ENCODE measurements around the gene INPP5A. TPM values are rescaled to one million over a fixed set of nuclear protein-coding genes. Genes with fewer than 3 reads are reported as not detected.

INPP5A gene
- polyA plus RNA-seq, 4 donors = 21.1 to 25.0 (median 22.8) TPM

DNA sequence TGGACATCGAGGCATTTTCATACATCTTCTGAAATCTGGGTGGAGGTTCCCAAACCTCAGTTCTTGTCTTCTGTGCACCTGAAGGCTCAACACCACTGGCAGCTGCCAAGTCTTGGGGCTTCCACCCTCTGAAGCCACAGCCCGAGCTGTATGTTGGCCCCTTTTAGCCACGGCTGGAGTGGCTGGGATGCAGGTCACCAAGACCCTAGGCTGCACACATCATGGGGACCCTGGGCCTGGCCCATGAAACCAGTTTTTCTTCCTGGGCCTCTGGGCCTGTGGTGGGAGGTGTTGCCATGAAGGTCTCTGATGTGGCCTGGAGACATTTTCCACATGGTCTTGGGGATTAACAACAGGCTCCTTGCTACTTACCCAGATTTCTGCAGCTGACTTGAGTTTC is 62.1 kb downstream of the INPP5A start:
- H3K9me3 ChIP-seq (ENCODE audit: control insufficient read depth in 2 of 2, insufficient read depth in 1 of 2, low read depth in 1 of 2, low read length in 1 of 2) = peaks cover 0 to 24% of the 10 kb centered on the region in 2 donors
- DNase-seq (no peak), FAIRE-seq (no peak)
- H3K4me1 ChIP-seq (ENCODE audit: control insufficient read depth in 3 of 3, insufficient read depth in 2 of 3, low read depth in 1 of 3, low read length in 2 of 3) = peaks cover 0 to 12% (median 6%) of the 10 kb centered on the region in 3 donors
- H3K27me3 ChIP-seq (ENCODE audit: control insufficient read depth in 3 of 3, insufficient read depth in 3 of 3, low read length in 3 of 3) = no peaks in the 10 kb centered on the region
- peak overlapping the region in 1 of 3 donors; percentile 74 for H3K27ac ChIP-seq (ENCODE audit: low read depth in 1 of 3, low read length in 2 of 3)
- WGBS, 3 donors = 94 to 98% (median 95%) methylated on average over 3 of the region's 3 CpGs
- no peaks in the 10 kb centered on the region for H3K36me3 ChIP-seq (ENCODE audit: control insufficient read depth in 3 of 3, insufficient read depth in 2 of 3, low read depth in 1 of 3, low read length in 3 of 3)
- H3K4me3 ChIP-seq (ENCODE audit: low read depth in 1 of 3, low read length in 3 of 3) = no peak overlapping the region

DNA sequence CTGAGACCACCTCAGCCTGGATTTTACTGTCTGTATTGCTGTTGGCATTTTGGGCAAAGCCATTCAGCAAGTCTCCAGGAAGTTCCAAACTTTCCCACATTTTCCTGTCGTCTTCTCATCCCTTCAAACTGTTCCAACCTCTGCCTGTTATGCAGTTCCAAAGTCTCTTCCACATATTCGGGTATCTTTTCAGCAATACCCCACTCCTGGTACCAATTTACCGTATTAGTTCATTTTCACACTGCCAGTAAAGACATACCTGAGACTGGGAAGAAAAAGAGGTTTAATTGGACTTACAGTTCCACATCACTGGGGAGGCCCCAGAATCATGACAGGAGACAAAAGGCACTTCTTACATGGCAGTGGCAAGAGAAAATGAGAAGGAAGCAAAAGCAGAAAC is 62.8 kb downstream of the INPP5A start:
- Histone ChIP-seq H3K27me3 (ENCODE audit: control insufficient read depth in 3 of 3, insufficient read depth in 3 of 3, low read length in 3 of 3) (no peaks in the 10 kb centered on the region), H3K4me1 (ENCODE audit: control insufficient read depth in 3 of 3, insufficient read depth in 2 of 3, low read depth in 1 of 3, low read length in 2 of 3) (peaks cover 0 to 12% (median 4%) of the 10 kb centered on the region in 3 donors), H3K27ac (ENCODE audit: low read depth in 1 of 3, low read length in 2 of 3) (no peak overlapping the region), H3K36me3 (ENCODE audit: control insufficient read depth in 3 of 3, insufficient read depth in 2 of 3, low read depth in 1 of 3, low read length in 3 of 3) (no peaks in the 10 kb centered on the region), H3K4me3 (ENCODE audit: low read depth in 1 of 3, low read length in 3 of 3) (no peak overlapping the region), H3K9me3 (ENCODE audit: control insufficient read depth in 2 of 2, insufficient read depth in 1 of 2, low read depth in 1 of 2, low read length in 1 of 2) (peaks cover 0 to 24% of the 10 kb centered on the region in 2 donors)
- 93 to 98% (median 95%) methylated on average over 3 of the region's 3 CpGs for WGBS, 3 donors
- DNase-seq (no peak), FAIRE-seq (no peak)

DNA sequence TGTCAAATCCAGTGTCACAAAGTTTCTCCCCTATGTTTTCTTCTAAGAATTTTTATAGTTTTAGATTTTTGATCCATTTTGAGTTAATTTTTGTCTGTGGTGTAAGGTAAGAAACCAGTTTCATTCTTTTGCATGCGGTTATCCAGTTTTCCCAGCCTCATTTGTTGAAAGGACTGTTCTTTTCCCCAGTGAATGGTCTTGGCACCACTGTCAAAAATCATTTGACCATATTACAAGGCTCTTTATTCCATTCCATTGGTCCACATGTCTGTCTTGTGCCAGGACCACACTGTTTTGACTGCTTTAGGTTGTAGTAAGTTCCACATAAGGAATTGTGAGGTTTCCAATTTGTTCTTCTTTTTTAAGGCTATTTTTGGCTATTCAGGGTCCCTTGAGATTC is 64.0 kb downstream of the INPP5A start:
- FAIRE-seq = no peak
- no peak overlapping the region for H3K27ac ChIP-seq (ENCODE audit: low read depth in 1 of 3, low read length in 2 of 3)
- H3K36me3 ChIP-seq (ENCODE audit: control insufficient read depth in 3 of 3, insufficient read depth in 2 of 3, low read depth in 1 of 3, low read length in 3 of 3) = no peaks in the 10 kb centered on the region
- DNase-seq = no peak
- H3K27me3 ChIP-seq (ENCODE audit: control insufficient read depth in 3 of 3, insufficient read depth in 3 of 3, low read length in 3 of 3) = no peaks in the 10 kb centered on the region
- WGBS, 3 donors = 97 to 100% (median 97%) methylated on average over 1 of the region's 1 CpG
- H3K9me3 ChIP-seq (ENCODE audit: control insufficient read depth in 2 of 2, insufficient read depth in 1 of 2, low read depth in 1 of 2, low read length in 1 of 2) = peaks cover 0 to 24% of the 10 kb centered on the region in 2 donors
- H3K4me1 ChIP-seq (ENCODE audit: control insufficient read depth in 3 of 3, insufficient read depth in 2 of 3, low read depth in 1 of 3, low read length in 2 of 3) = peaks cover 0 to 12% (median 4%) of the 10 kb centered on the region in 3 donors
- no peak overlapping the region for H3K4me3 ChIP-seq (ENCODE audit: low read depth in 1 of 3, low read length in 3 of 3)

DNA sequence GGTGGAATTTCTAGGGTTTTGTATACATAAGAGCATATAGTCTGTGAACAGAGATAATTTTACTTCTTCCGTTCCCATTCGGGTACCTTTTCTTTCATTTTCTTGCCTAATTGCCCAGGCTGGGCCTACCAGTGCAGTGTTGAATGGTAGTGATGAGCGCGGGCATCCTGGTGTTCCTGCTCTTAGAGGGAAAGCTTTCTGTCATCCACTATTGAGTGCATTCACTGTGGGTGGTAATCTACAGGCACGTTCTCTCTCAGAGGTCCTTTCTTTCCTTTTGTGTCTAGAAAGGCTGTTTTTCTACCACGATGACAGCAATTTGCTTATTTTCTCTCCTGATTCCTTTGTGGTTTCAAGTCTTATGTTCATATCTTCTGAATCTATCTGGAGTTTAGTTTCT is 65.0 kb downstream of the INPP5A start:
- H3K27me3 ChIP-seq (ENCODE audit: control insufficient read depth in 3 of 3, insufficient read depth in 3 of 3, low read length in 3 of 3) = no peaks in the 10 kb centered on the region
- H3K27ac ChIP-seq (ENCODE audit: low read depth in 1 of 3, low read length in 2 of 3) = no peak overlapping the region
- WGBS, 3 donors = 79 to 91% (median 82%) methylated on average over 6 of the region's 6 CpGs
- DNase-seq (no peak), FAIRE-seq (no peak)
- H3K9me3 ChIP-seq (ENCODE audit: control insufficient read depth in 2 of 2, insufficient read depth in 1 of 2, low read depth in 1 of 2, low read length in 1 of 2) = peaks cover 0 to 24% of the 10 kb centered on the region in 2 donors
- H3K4me3 ChIP-seq (ENCODE audit: low read depth in 1 of 3, low read length in 3 of 3) = no peak overlapping the region
- peaks cover 0 to 2% (median 0%) of the 10 kb centered on the region in 3 donors for H3K36me3 ChIP-seq (ENCODE audit: control insufficient read depth in 3 of 3, insufficient read depth in 2 of 3, low read depth in 1 of 3, low read length in 3 of 3)
- peaks cover 0 to 15% (median 2%) of the 10 kb centered on the region in 3 donors for H3K4me1 ChIP-seq (ENCODE audit: control insufficient read depth in 3 of 3, insufficient read depth in 2 of 3, low read depth in 1 of 3, low read length in 2 of 3)

DNA sequence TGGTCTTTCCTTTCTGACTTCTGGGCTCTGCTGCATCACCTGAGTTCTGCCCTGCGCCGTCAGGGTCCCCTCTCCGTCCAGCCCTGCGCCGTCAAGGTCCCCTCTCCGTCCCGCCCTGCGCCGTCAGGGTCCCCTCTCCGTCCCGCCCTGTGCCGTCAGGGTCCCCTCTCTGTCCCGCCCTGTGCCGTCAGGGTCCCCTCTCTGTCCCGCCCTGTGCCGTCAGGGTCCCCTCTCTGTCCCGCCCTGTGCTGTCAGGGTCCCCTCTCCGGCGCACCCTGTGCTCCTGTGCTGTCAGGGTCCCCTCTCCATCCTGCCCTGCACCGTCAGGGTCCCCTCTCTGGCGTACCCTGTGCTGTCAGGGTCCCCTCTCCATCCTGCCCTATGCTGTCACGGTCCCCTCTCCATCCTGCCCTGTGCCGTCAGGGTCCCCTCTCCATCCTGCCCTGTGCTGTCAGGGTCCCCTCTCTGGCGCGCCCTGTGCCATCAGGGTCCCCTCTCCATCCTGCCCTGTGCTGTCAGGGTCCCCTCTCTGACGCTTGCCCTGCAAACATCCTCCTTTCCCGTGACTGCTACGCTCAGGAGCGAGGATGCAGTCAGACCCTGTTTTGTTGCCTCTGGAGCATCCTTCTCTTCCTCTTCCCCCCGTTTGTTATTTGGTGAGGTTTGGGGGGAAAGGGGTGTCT is 66.4 kb downstream of the INPP5A start:
- Histone ChIP-seq H3K27ac (ENCODE audit: low read depth in 1 of 3, low read length in 2 of 3) (no peak overlapping the region), H3K4me3 (ENCODE audit: low read depth in 1 of 3, low read length in 3 of 3) (no peak overlapping the region), H3K27me3 (ENCODE audit: control insufficient read depth in 3 of 3, insufficient read depth in 3 of 3, low read length in 3 of 3) (no peaks in the 10 kb centered on the region), H3K36me3 (ENCODE audit: control insufficient read depth in 3 of 3, insufficient read depth in 2 of 3, low read depth in 1 of 3, low read length in 3 of 3) (peaks cover 0 to 2% (median 0%) of the 10 kb centered on the region in 3 donors), H3K4me1 (ENCODE audit: control insufficient read depth in 3 of 3, insufficient read depth in 2 of 3, low read depth in 1 of 3, low read length in 2 of 3) (peaks cover 0 to 6% (median 0%) of the 10 kb centered on the region in 3 donors), H3K9me3 (ENCODE audit: control insufficient read depth in 2 of 2, insufficient read depth in 1 of 2, low read depth in 1 of 2, low read length in 1 of 2) (peaks cover 0 to 22% of the 10 kb centered on the region in 2 donors)
- WGBS, 3 donors = 95 to 98% (median 96%) methylated on average over 23 to 30 of the region's 30 CpGs
- DNase-seq (no peak), FAIRE-seq (no peak)

DNA sequence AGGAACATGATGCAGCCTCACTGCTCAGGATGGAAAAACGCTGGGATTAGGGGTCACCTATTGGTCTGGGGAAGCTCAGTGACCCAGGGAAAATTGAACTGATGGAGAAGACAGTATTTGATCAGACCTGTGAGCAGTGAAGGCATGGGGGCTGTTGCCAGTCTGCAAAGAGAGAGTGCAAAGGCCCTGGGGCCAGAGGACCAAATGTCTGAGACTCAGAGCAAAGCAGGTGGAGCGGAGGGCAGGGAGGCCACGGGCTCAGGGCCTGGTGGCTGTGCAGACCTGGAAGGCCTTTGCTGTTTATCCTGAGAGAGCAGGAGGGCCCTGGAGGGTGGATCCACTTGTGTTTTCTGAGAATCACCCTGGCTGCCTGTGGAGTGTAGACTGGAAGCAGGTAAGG is 67.1 kb downstream of the INPP5A start:
- Histone ChIP-seq H3K9me3 (ENCODE audit: control insufficient read depth in 2 of 2, insufficient read depth in 1 of 2, low read depth in 1 of 2, low read length in 1 of 2) (peaks cover 0 to 16% of the 10 kb centered on the region in 2 donors), H3K36me3 (ENCODE audit: control insufficient read depth in 3 of 3, insufficient read depth in 2 of 3, low read depth in 1 of 3, low read length in 3 of 3) (peaks cover 0 to 2% (median 0%) of the 10 kb centered on the region in 3 donors), H3K4me3 (ENCODE audit: low read depth in 1 of 3, low read length in 3 of 3) (no peak overlapping the region), H3K27ac (ENCODE audit: low read depth in 1 of 3, low read length in 2 of 3) (no peak overlapping the region), H3K27me3 (ENCODE audit: control insufficient read depth in 3 of 3, insufficient read depth in 3 of 3, low read length in 3 of 3) (no peaks in the 10 kb centered on the region), H3K4me1 (ENCODE audit: control insufficient read depth in 3 of 3, insufficient read depth in 2 of 3, low read depth in 1 of 3, low read length in 2 of 3) (peaks cover 0 to 3% (median 0%) of the 10 kb centered on the region in 3 donors)
- 86 to 94% (median 87%) methylated on average over 3 of the region's 3 CpGs for WGBS, 3 donors
- FAIRE-seq (no peak), DNase-seq (no peak)

DNA sequence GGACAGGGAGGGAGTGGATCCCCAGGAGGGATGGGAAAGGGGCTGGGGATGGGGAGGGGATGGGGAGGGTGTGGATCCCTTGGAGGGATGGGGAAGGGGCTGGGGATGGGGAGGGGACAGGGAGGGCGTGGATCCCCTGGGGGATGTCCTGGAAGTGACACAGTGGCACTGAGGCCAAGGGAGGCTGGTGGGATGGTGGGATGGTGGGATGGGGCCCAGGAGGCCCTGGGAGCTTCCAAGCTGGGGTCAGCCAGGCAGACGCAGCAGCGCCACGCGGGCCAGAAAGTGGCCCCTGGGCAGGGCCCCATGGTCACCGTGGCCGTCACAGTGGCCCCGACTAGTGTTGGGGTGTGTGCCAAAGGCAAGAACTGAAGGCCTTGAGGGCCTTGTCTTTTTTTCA is 67.8 kb downstream of the INPP5A start:
- peaks cover 0 to 9% of the 10 kb centered on the region in 2 donors for H3K9me3 ChIP-seq (ENCODE audit: control insufficient read depth in 2 of 2, insufficient read depth in 1 of 2, low read depth in 1 of 2, low read length in 1 of 2)
- no peak overlapping the region for H3K27ac ChIP-seq (ENCODE audit: low read depth in 1 of 3, low read length in 2 of 3)
- H3K36me3 ChIP-seq (ENCODE audit: control insufficient read depth in 3 of 3, insufficient read depth in 2 of 3, low read depth in 1 of 3, low read length in 3 of 3) = peaks cover 0 to 7% (median 0%) of the 10 kb centered on the region in 3 donors
- no peaks in the 10 kb centered on the region for H3K27me3 ChIP-seq (ENCODE audit: control insufficient read depth in 3 of 3, insufficient read depth in 3 of 3, low read length in 3 of 3)
- DNase-seq (no peak), FAIRE-seq (no peak)
- H3K4me3 ChIP-seq (ENCODE audit: low read depth in 1 of 3, low read length in 3 of 3) = peak overlapping the region in 1 of 3 donors; percentile 0
- H3K4me1 ChIP-seq (ENCODE audit: control insufficient read depth in 3 of 3, insufficient read depth in 2 of 3, low read depth in 1 of 3, low read length in 2 of 3) = peaks cover 0 to 3% (median 0%) of the 10 kb centered on the region in 3 donors
- WGBS, 3 donors = 78 to 100% (median 84%) methylated on average over 6 to 8 of the region's 8 CpGs

DNA sequence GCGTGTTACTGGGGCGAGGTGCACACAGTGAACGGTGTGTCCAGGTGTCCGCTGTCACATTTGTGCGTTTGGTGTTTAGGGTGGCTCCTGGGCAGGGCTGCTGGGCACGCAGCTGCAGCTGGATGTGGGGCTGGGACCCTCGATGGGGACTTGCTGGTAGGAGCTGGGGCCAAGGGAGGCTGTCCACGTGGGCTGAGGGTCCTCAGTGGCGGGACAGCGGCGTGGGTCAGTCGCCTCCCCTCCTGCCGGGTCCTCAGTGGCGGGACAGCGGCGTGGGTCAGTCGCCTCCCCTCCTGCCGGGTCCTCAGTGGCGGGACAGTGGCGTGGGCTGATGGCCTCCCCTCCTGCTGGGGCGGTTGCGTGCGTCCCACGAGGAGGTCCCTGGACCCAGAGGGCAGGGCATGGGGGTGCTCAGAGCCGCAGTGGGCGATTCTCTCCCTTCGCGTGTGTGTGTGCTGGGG is 68.5 kb downstream of the INPP5A start:
- FAIRE-seq = no peak
- no peak overlapping the region for H3K4me3 ChIP-seq (ENCODE audit: low read depth in 1 of 3, low read length in 3 of 3)
- peaks cover 0 to 3% of the 10 kb centered on the region in 2 donors for H3K9me3 ChIP-seq (ENCODE audit: control insufficient read depth in 2 of 2, insufficient read depth in 1 of 2, low read depth in 1 of 2, low read length in 1 of 2)
- H3K27ac ChIP-seq (ENCODE audit: low read depth in 1 of 3, low read length in 2 of 3) = no peak overlapping the region
- H3K36me3 ChIP-seq (ENCODE audit: control insufficient read depth in 3 of 3, insufficient read depth in 2 of 3, low read depth in 1 of 3, low read length in 3 of 3) = peaks cover 0 to 9% (median 0%) of the 10 kb centered on the region in 3 donors
- H3K4me1 ChIP-seq (ENCODE audit: control insufficient read depth in 3 of 3, insufficient read depth in 2 of 3, low read depth in 1 of 3, low read length in 2 of 3) = peaks cover 0 to 3% (median 0%) of the 10 kb centered on the region in 3 donors
- DNase-seq = no peak
- 81 to 93% (median 91%) methylated on average over 15 to 27 of the region's 28 CpGs for WGBS, 3 donors
- no peaks in the 10 kb centered on the region for H3K27me3 ChIP-seq (ENCODE audit: control insufficient read depth in 3 of 3, insufficient read depth in 3 of 3, low read length in 3 of 3)
